ENCODE results near the gene TMOD1. TPM values are rescaled to one million over a fixed set of nuclear protein-coding genes. Genes with fewer than 3 reads are reported as not detected.

Gene TMOD1
- total RNA-seq, 2 experiments from 2014 or later: 0.35 to 0.45 TPM

DNA sequence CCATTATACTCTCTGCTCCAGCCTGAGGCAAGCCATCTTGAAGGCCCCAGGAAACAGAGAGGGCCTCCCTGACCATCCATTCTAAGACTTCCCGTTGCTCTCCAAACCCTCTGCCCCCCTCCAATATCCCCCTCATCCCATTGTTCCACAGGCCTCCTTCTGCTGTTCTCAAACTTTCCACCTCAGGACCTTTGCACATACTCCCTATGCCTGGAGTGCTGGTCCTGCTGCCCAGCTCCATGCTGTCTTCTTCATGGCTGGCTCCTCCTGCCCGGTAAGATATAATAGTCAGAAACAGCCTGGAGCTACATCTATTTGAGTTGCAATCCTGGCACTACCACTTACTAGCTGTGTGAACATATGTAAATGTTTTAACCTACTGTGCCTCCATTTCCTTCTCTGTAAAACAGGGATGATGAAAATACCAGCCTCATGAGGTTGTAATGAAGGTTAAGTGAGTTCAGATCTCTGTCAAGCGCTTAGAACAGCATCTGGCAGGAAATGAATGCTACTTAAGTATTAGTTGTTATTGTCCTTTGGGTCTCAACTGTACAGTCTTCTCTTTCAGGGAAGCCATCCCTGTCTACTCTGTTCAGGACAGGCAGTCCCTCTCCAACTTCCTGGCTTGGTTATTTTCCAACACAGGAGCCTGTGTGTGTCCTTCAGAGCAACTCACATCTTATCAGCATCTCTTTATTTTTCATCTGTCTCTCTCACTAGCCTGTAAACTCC, 45.8 kb downstream of the TMOD1 start:
- CTCF ChIA-PET: no interaction called here

GRCh38 chr9:97548379-97548778, 46.9 kb downstream of the TMOD1 start:
- H3K36me3 Mint-ChIP-seq (ENCODE audit: low read depth): no peaks in the 10 kb centered on the region
- no peak for DNase-seq
- ChIA-PET POLR2A (no interaction called here), CTCF (no interaction called here)
- H3K9me3 Mint-ChIP-seq: no peaks in the 10 kb centered on the region
- peaks cover 23% of the 10 kb centered on the region for H3K27me3 Mint-ChIP-seq
- no peaks in the 10 kb centered on the region for H3K4me1 Mint-ChIP-seq
- no peak overlapping the region for H3K4me3 Mint-ChIP-seq
- no peak overlapping the region for H3K27ac Mint-ChIP-seq

More for the DNA sequence above, 45.8 kb downstream of the TMOD1 start:
- no peak overlapping the region for H3K27ac Mint-ChIP-seq
- peaks cover 17% of the 10 kb centered on the region for H3K27me3 Mint-ChIP-seq
- no peaks in the 10 kb centered on the region for H3K36me3 Mint-ChIP-seq (ENCODE audit: low read depth)
- H3K4me1 Mint-ChIP-seq: no peaks in the 10 kb centered on the region
- no peak for DNase-seq
- POLR2A ChIA-PET: no interaction called here
- no peaks in the 10 kb centered on the region for H3K9me3 Mint-ChIP-seq
- no peak overlapping the region for H3K4me3 Mint-ChIP-seq

DNA sequence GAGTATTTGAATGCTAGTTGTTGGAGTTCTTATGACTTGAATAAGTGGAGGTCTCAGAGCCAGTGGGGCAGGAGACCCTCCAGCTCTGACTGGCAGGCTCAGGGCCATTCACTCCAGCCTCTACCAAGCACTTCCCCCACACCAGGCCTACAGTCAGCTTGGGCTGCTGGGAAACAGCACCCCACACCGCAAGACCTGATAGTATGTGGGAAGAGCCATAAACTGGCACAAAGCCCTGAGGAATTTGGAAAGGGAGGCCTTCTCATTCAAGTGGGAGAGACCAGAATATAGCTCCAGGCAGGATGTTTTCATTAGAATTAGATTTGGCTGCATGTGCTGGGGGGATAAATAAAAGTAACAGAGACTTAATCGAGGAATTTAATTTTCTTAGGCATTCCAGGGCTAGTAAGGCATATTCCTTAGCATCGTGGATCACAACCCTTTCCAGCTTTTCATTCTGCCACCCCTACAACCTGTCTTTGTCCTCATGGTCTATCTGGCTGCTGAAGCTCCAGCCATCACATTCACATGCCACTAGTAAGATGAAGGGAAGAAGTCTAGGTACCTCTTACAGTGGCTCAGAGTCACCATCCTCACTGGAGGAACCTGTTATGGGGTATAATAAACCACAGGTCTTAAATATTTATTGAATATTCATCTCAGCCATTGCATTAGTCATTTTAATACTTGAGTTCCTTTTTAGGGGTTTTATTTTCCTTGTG, 47.5 kb downstream of the TMOD1 start:
- Mint-ChIP-seq H3K4me3 (no peak overlapping the region), H3K27me3 (peaks cover 24% of the 10 kb centered on the region), H3K9me3 (no peaks in the 10 kb centered on the region), H3K4me1 (no peaks in the 10 kb centered on the region), H3K36me3 (ENCODE audit: low read depth) (no peaks in the 10 kb centered on the region), H3K27ac (no peak overlapping the region)
- POLR2A ChIA-PET: no interaction called here
- CTCF ChIA-PET: no interaction called here
- DNase-seq: no peak

- Mint-ChIP-seq H3K4me1 (no peaks in the 10 kb centered on the region), H3K27ac (no peak overlapping the region), H3K27me3 (peaks cover 25% of the 10 kb centered on the region), H3K9me3 (no peaks in the 10 kb centered on the region), H3K36me3 (ENCODE audit: low read depth) (no peaks in the 10 kb centered on the region), H3K4me3 (no peak overlapping the region)
- POLR2A ChIA-PET: no interaction called here
- no peak for DNase-seq
- CTCF ChIA-PET: no interaction called here
Measured at GRCh38 chr9:97550386-97550785, 48.9 kb downstream of the TMOD1 start.

- CTCF ChIA-PET: no interaction called here
- DNase-seq: no peak
- peaks cover 29% of the 10 kb centered on the region for H3K27me3 Mint-ChIP-seq
- H3K27ac Mint-ChIP-seq: no peak overlapping the region
- H3K36me3 Mint-ChIP-seq (ENCODE audit: low read depth): no peaks in the 10 kb centered on the region
- no peak overlapping the region for H3K4me3 Mint-ChIP-seq
- POLR2A ChIA-PET: no interaction called here
- H3K4me1 Mint-ChIP-seq: no peaks in the 10 kb centered on the region
- H3K9me3 Mint-ChIP-seq: no peaks in the 10 kb centered on the region
Measured at GRCh38 chr9:97551308-97551707, 49.8 kb downstream of the TMOD1 start.

- Mint-ChIP-seq H3K4me1 (no peaks in the 10 kb centered on the region), H3K9me3 (no peaks in the 10 kb centered on the region), H3K27me3 (peaks cover 39% of the 10 kb centered on the region), H3K4me3 (no peak overlapping the region), H3K27ac (no peak overlapping the region), H3K36me3 (ENCODE audit: low read depth) (no peaks in the 10 kb centered on the region)
- POLR2A ChIA-PET: no interaction called here
- CTCF ChIA-PET: interaction anchor here (0.6 kb wide), 1 partner anchor 73 kb away, joined by 3 read pairs; no protein-coding TSS in a partner anchor
- DNase-seq: no peak
Measured at GRCh38 chr9:97553141-97553540, 51.7 kb downstream of the TMOD1 start.

DNA sequence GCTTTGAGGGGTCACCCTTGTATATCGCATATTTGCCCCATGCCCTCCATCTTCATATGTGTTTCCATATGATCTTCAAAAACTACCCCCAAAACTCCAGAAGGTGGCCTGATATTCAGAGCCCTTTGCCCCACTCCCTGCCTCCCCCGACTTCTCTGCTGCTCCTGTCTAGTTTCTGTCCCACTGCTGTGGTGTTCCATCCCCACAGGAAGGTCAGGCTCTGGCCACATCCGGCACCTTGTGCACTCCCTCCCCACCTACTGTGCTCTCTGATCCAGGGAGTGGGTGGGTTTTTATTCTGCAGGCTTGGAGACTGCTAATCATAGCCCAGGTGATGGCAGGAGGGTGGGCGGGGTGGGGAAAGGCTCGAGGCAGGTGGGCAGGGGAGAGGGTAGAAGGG, 52.4 kb downstream of the TMOD1 start:
- H3K4me1 Mint-ChIP-seq: peaks cover 3% of the 10 kb centered on the region
- DNase-seq: no peak
- CTCF ChIA-PET: interaction anchor here (0.6 kb wide), 1 partner anchor 74 kb away, joined by 3 read pairs; no protein-coding TSS in a partner anchor
- POLR2A ChIA-PET: no interaction called here
- H3K9me3 Mint-ChIP-seq: no peaks in the 10 kb centered on the region
- H3K4me3 Mint-ChIP-seq: no peak overlapping the region
- H3K36me3 Mint-ChIP-seq (ENCODE audit: low read depth): no peaks in the 10 kb centered on the region
- H3K27me3 Mint-ChIP-seq: peaks cover 38% of the 10 kb centered on the region
- no peak overlapping the region for H3K27ac Mint-ChIP-seq

DNA sequence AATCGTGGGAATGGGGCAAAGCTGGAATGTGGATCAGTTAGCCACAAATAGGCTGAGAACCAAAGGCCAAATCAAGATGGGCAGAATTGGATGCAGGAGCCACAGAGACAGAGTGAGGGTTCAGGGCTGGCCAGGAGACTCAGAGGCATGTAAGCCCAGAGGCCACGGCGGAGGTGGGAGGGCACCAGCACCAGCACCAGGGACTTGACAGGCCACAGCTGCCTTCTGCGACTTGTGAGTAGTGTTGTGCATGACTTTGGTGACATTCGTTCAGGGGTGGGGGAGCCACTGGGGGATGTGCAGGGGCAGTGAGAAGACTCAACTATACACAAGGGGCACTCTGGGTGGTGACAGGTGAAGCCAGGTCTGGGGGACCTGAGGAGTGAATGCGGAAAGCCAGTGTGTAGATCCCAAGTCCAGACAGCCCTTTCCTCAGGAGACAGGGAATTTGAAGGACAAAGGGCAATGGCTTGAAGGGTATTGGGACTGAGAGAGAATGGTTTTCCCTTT, 53.2 kb downstream of the TMOD1 start:
- H3K36me3 Mint-ChIP-seq (ENCODE audit: low read depth): no peaks in the 10 kb centered on the region
- POLR2A ChIA-PET: no interaction called here
- CTCF ChIA-PET: no interaction called here
- no peak overlapping the region for H3K4me3 Mint-ChIP-seq
- peaks cover 34% of the 10 kb centered on the region for H3K27me3 Mint-ChIP-seq
- H3K27ac Mint-ChIP-seq: no peak overlapping the region
- DNase-seq: no peak
- H3K4me1 Mint-ChIP-seq: peaks cover 7% of the 10 kb centered on the region
- H3K9me3 Mint-ChIP-seq: no peaks in the 10 kb centered on the region

- DNase-seq: no peak
- no peaks in the 10 kb centered on the region for H3K9me3 Mint-ChIP-seq
- POLR2A ChIA-PET: no interaction called here
- no peak overlapping the region for H3K27ac Mint-ChIP-seq
- no peaks in the 10 kb centered on the region for H3K36me3 Mint-ChIP-seq (ENCODE audit: low read depth)
- peaks cover 36% of the 10 kb centered on the region for H3K27me3 Mint-ChIP-seq
- H3K4me1 Mint-ChIP-seq: peaks cover 11% of the 10 kb centered on the region
- no peak overlapping the region for H3K4me3 Mint-ChIP-seq
- CTCF ChIA-PET: no interaction called here
Measured at GRCh38 chr9:97555164-97555563, 53.7 kb downstream of the TMOD1 start.

DNA sequence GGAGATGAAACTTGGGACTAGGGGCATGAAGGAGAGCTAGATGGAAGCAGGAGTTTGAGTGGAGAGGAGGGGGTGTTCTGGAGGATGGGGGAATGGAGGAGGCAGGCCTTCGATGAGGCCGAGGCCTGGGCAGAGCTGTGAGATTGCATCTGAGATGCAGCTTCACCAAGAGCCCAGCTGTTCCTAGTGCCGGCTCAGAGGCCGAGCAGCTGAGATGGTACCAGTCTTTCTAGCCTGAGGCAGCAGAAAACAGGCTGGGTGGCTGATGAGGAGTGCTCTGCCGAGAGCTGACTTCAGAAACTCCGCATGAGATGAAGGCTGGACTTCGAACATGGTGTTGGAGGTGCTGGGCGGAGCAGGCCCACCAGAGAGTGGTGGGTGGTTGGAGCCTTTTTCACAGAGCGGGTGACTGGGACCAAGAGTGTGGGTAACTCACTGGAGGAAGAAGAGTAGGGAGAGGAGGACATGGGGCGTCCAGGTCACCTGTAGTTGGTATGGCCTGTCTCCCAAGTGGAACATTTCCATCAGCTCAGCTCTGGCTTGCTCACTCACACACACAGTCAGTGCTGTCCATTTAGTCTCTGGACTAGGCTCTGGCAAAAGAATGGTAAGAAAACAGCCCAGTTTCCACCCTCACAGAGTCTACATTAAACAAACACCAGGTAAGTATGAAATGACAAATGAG, 54.7 kb downstream of the TMOD1 start:
- POLR2A ChIA-PET: no interaction called here
- DNase-seq: no peak
- H3K9me3 Mint-ChIP-seq: no peaks in the 10 kb centered on the region
- H3K4me3 Mint-ChIP-seq: no peak overlapping the region
- H3K4me1 Mint-ChIP-seq: peaks cover 11% of the 10 kb centered on the region
- CTCF ChIA-PET: interaction anchor here (0.5 kb wide), 1 partner anchor 1110 kb away, joined by 4 read pairs; no protein-coding TSS in a partner anchor
- H3K27ac Mint-ChIP-seq: no peak overlapping the region
- H3K36me3 Mint-ChIP-seq (ENCODE audit: low read depth): no peaks in the 10 kb centered on the region
- peaks cover 35% of the 10 kb centered on the region for H3K27me3 Mint-ChIP-seq

DNA sequence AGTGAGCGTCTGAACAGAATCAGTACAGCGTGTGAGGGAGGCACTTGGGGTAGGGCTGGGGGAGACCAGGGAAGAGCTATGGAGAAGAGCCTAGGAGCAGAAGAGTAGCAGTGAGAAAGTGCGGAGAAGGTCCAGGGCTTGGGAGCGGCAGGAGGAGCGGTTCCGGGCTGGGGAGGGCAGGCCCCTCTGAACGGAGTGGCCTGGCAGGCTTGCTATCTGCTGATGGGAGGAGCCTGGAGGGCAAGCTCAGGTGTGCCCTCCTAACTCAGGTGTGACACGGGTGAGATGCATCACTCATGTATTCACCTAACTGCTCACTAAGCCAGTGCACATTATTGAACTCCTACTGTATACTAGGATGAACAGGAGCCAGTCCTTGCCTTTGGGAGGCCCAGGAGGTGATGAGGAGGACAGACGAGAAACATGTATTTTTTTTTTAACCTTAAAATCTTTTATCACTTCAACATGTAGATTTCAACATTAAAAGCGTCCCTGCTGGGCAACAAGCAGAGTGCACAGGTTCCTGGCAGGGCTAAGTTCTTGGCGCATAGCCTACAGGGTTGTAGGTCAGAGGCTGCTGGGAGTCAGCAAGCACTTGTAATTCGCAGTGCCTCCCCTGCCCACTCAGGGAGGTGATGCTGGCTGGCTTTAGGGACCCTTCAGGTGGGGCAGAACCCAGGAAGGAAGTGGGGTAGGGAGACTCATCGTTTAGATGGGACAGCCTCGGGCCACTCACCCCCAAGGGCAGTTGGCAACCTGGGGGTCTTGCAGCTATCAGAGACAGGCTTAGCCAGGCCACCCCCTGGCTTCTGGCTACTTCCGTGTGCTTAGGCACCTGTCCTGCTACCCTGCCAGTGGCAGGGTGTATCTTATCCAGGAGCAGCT, 55.5 kb downstream of the TMOD1 start:
- no peaks in the 10 kb centered on the region for H3K36me3 Mint-ChIP-seq (ENCODE audit: low read depth)
- no peak for DNase-seq
- ChIA-PET POLR2A (no interaction called here), CTCF (interaction anchor here (0.5 kb wide), 1 partner anchor 1111 kb away, joined by 4 read pairs; no protein-coding TSS in a partner anchor)
- peaks cover 37% of the 10 kb centered on the region for H3K27me3 Mint-ChIP-seq
- no peak overlapping the region for H3K27ac Mint-ChIP-seq
- H3K9me3 Mint-ChIP-seq: no peaks in the 10 kb centered on the region
- H3K4me1 Mint-ChIP-seq: peaks cover 11% of the 10 kb centered on the region
- H3K4me3 Mint-ChIP-seq: no peak overlapping the region

GRCh38 chr9:97557606-97558095, 56.2 kb downstream of the TMOD1 start:
- POLR2A ChIA-PET: no interaction called here
- CTCF ChIA-PET: interaction anchor here (0.6 kb wide), 1 partner anchor 1219 kb away, joined by 7 read pairs; no protein-coding TSS in a partner anchor
- Mint-ChIP-seq H3K4me3 (no peak overlapping the region), H3K4me1 (peaks cover 11% of the 10 kb centered on the region), H3K9me3 (no peaks in the 10 kb centered on the region), H3K27me3 (peaks cover 30% of the 10 kb centered on the region), H3K27ac (no peak overlapping the region), H3K36me3 (ENCODE audit: low read depth) (no peaks in the 10 kb centered on the region)
- DNase-seq: no peak

Measured in activated CD4-positive, alpha-beta T cell treated with anti-CD3 and anti-CD28 coated beads, Interleukin-2, amount 10 ng/mL, durations not matched to agents 7 days and 5 days (primary cell).